BJ (cell line): Measurements from ENCODE around the gene WDPCP. TPM values are rescaled to one million over a fixed set of nuclear protein-coding genes. Genes with fewer than 3 reads are reported as not detected.
A peak's percentile ranks its signal among the peaks of the same experiment; 100 is the strongest.

Experiments used
- CTCF ChIA-PET: fragments of 350-600 bp; formaldehyde crosslinking; extraction: SDS; loops from one replicate; lab custom pipeline; 2021; ENCODE audit warnings: antibody characterized with exemption, inconsistent platforms; lab: Yijun Ruan, JAX
- POLR2A ChIA-PET: fragments of 300-600 bp; sonication (Branson Sonifier 250); formaldehyde crosslinking; extraction: SDS; loops from one replicate; lab custom pipeline; 2021; ENCODE audit warnings: antibody characterized with exemption; lab: Charles Lee
- DNase-seq: peaks from one replicate; pipeline ENCODE4 v3.0.0-alpha.2; 2011; ENCODE audit warnings: low read depth
- H3K27me3 ChIP-seq: 2 replicates; pipeline ENCODE4 v1.6.0; 2011; ENCODE audit warnings: low read length; ENCODE audit not compliant: control insufficient read depth, insufficient read depth
- H3K36me3 ChIP-seq: 2 replicates; pipeline ENCODE4 v1.5.1; 2011; ENCODE audit warnings: low read length; ENCODE audit not compliant: control insufficient read depth, insufficient read depth
- H3K4me3 ChIP-seq: 2 replicates; pipeline ENCODE4 v1.5.1; 2011; ENCODE audit warnings: low read depth, mild to moderate bottlenecking, control low read depth, low read length
- CTCF ChIP-seq: IDR thresholded peaks from 2 replicates; pipeline ENCODE4 v1.5.1; 2011; ENCODE audit warnings: low read depth, mild to moderate bottlenecking, control low read depth, inconsistent platforms, low read length, moderate library complexity; ENCODE audit not compliant: insufficient read depth
- polyA plus RNA-seq: library from polyadenylated mRNA; depleted of rRNA; stranded (reverse); fragments of >200 nt; gene quantifications from 2 replicates; pipeline ENCODE4 v1.2.3, GENCODE V29; 2011

Gene WDPCP
- polyA plus RNA-seq, 1 experiment = 4.2 TPM

GRCh38 chr2:63555931-63556330, 32.3 kb downstream of the WDPCP start:
- no peak for DNase-seq
- Histone ChIP-seq H3K27me3 (no peaks in the 10 kb centered on the region), H3K4me3 (no peak overlapping the region), H3K36me3 (no peaks in the 10 kb centered on the region)
- no peak for TF ChIP-seq CTCF
- ChIA-PET CTCF (no interaction called here), POLR2A (no interaction called here)

GRCh38 chr2:63555299-63555698, 33.0 kb downstream of the WDPCP start:
- no peak overlapping the region for H3K4me3 ChIP-seq
- H3K36me3 ChIP-seq = no peaks in the 10 kb centered on the region
- H3K27me3 ChIP-seq = no peaks in the 10 kb centered on the region
- CTCF ChIA-PET = no interaction called here
- POLR2A ChIA-PET = no interaction called here
- TF ChIP-seq CTCF = no peak
- DNase-seq = no peak

GRCh38 chr2:63553049-63553448, 35.2 kb downstream of the WDPCP start:
- POLR2A ChIA-PET = no interaction called here
- peak; percentile 20 for DNase-seq
- Histone ChIP-seq H3K27me3 (no peaks in the 10 kb centered on the region), H3K4me3 (no peak overlapping the region), H3K36me3 (no peaks in the 10 kb centered on the region)
- CTCF ChIA-PET = no interaction called here
- no peak for TF ChIP-seq CTCF

GRCh38 chr2:63545023-63545422, 43.3 kb downstream of the WDPCP start:
- CTCF ChIA-PET = no interaction called here

GRCh38 chr2:63544017-63544627, 44.2 kb downstream of the WDPCP start:
- H3K4me3 ChIP-seq = no peak overlapping the region
- ChIA-PET CTCF (interaction anchor here (0.7 to 1.2 kb wide), 3 partner anchors 14 to 57 kb away, joined by 3 read pairs; partner anchors contain the start of gene MDH1), POLR2A (no interaction called here)
- peak; percentile 53 for TF ChIP-seq CTCF
- no peaks in the 10 kb centered on the region for H3K36me3 ChIP-seq
- no peaks in the 10 kb centered on the region for H3K27me3 ChIP-seq
- DNase-seq = no peak

More at GRCh38 chr2:63545023-63545422, 43.3 kb downstream of the WDPCP start:
- POLR2A ChIA-PET = no interaction called here
- Histone ChIP-seq H3K4me3 (no peak overlapping the region), H3K27me3 (no peaks in the 10 kb centered on the region), H3K36me3 (no peaks in the 10 kb centered on the region)
- no peak for TF ChIP-seq CTCF
- no peak for DNase-seq
